Measurements from ENCODE around the gene ZNF827. TPM values are rescaled to one million over a fixed set of nuclear protein-coding genes. Genes with fewer than 3 reads are reported as not detected.

ZNF827 gene
- total and polyA plus RNA-seq, 2 of the 8 experiments (the other 6 are each of a cell fraction or from before 2014, with no cell fraction given) = 25.3 to 26.2 TPM

DNA sequence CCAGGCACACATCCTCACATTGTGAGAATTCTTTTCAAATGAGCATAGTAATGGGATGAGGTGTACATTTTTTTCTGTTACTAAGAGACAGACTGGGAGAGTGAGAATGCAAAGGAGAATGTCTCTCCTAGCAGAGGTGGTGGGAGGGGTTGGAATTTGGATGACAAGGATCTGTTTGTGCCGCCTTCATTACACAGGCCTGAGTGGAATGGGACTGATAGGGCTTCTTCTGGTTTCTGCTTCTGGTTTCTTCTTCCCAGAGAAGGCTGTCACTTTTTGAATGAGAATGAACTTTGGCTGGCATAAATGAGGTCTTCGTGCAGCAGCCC lies 203.3 kb downstream of the ZNF827 start (continued):
- TF ChIP-seq HDAC2 (IDR thresholded peaks at IDR 0.05; ENCODE audit: borderline replicate concordance in 1 of 2, low read depth in 2 of 2, low read length in 2 of 2) (no peak), JUND (IDR thresholded peaks at IDR 0.05; ENCODE audit: low read length) (no peak), YY1 (IDR thresholded peaks at IDR 0.05; ENCODE audit: low read depth, low read length) (no peak), TCF12 (IDR thresholded peaks at IDR 0.05; ENCODE audit: low read depth, low read length) (no peak)

Data from H1 (cell line).